GM04504 (cell line): ENCODE measurements around the gene PKN2.
A peak's percentile ranks its signal among the peaks of the same experiment; 100 is the strongest.

Experiments
- DNase-seq: peaks from one replicate; pipeline ENCODE4 v3.0.0-alpha.2; 2012; ENCODE audit warnings: low read depth

The PKN2 gene

DNA sequence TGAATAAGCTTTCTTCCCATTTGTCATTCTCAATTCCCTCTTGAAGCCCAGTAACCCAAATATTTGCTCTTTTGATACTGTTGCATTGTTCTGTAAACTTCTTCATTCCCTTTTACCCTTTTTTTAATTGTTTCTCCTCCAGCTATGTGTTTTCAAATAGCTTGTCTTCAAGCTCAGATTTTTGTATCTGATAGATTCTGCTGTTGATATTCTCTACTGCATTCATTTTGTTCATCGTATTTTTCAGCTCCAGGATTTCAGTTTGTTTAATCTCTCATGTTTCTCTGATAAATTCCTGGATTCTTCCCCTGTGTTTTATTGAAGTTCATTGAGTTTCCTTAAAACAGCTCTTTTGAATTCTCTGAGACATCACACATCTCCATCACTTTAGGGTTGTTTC is 51.8 kb downstream of the PKN2 start:
- no peak for DNase-seq

DNA sequence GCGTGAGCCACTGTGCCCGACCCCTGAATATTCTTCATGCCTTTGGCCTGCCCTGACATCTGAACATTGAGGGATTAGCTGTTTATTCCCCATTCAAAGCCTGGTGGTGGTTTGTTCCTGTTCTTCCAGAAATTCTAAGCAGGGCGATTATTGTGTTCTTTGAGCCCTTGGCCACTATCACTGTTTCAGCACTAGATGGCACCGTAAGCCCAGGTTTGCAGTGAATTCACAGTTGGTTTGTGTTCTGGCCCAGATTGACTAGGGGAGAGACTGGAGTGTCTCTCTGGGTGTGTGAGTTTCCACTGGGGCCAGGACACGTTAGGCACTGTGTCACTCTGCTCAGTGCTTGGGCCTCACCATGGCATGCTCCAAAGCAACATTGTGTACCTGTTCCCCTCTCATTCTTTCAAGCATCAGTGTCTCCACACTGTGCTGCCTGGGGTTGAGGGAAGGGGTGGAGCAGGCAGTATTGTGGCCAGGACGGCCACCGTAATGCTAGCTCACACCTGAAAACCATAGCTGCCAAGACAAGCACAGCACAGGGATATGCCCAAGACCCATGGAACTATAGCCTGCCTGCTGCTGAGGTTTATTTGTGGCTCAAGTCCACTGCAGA is 52.7 kb downstream of the PKN2 start:
- DNase-seq = peak; percentile 35

DNA sequence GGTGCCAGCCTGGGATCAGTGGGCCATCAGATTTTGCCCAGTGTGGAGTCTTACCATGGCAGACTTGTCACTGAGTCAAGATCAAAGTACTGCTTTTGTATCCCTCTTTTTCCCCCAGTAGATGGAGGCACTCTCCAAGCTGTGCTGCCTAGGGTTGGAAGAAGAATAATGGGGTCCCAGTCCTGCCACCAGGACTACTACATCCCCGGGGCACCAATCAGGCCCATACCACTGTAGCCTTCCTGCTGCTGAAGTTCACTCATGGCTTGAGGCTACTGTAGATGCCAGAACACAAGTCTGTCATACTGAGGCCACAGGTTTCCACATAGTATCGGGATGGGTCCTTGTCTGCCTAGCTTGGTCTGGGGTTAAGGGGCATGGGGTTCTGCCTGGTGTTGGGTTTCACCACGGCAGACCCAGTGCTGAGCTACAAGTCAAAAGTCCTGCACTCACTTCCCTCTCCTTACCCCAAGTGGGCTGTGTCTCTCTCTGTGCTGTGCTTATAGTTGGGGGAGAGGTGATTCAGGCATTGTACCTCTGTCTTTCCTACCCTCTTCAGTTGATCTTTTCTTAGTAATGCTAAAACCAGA is 53.4 kb downstream of the PKN2 start:
- no peak for DNase-seq

DNA sequence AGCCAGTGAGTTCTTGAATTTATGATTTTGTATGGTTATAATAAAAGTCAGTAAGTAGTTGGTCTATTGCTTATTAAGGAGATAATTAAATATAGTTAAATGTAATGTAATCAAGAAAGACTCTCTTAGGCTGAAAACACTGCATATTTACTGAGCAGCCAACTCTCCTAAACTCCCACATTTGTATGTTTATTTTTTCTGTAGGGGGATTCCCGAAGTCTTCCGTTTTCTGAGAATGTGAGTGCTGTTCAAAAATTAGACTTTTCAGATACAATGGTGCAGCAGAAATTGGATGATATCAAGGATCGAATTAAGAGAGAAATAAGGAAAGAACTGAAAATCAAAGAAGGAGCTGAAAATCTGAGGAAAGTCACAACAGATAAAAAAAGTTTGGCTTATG is 56.7 kb downstream of the PKN2 start:
- no peak for DNase-seq

DNA sequence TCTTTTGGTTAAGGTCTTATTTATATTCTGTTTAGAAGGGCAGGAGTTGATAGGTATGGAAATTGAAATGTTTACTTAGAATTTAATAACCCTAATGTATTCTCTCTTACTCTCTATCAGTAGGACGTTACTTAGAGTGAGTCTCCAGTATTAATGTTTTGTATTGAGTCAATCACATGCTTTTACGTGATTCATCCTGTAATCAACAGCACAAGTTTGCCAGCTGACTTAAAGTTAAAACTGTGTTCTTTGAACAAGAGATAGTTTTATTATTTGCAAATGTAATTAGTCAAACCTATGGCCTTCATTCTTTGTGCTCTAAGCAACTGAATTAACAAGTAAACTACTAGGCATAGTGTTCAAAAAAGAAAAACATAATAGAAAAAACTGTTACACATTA is 57.3 kb downstream of the PKN2 start:
- DNase-seq = peak; percentile 15

DNA sequence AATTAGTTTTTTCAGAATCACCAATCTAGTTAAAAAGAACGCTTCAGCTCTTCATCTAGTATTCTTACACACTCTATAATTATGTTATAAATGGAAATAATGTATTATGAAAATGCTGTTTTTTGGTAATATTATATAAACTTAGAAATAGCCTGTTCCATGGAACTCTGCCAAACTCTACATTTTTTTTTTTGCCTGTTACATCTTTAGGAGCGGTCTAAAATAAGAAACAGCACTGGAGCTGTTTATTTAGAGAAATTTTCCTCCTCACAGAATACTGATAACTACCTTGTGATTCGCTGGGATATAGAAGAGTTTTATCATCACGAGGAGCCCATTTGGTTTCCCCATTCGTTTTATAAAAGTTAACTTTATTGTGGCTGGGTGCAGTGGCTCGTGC is 58.5 kb downstream of the PKN2 start:
- DNase-seq = no peak

DNA sequence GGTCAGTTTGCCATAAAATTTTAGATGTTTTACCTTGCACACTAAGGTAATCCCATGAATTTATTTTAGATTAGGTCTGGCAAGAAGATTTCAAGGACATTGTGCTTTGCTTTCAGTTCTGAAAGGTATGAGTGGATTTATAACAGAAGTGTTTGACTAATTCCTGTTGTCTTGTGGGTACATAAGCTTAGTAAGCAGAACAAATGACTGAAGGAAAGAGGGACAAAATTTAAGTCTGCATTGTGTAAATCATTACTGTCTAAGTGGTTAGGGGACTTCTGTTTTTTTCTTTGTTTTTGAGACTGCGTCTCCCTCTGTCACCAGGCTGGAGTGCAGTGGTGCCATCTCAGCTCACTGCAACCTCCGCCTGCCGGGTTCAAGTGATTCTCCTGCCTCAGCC is 60.1 kb downstream of the PKN2 start:
- no peak for DNase-seq

DNA sequence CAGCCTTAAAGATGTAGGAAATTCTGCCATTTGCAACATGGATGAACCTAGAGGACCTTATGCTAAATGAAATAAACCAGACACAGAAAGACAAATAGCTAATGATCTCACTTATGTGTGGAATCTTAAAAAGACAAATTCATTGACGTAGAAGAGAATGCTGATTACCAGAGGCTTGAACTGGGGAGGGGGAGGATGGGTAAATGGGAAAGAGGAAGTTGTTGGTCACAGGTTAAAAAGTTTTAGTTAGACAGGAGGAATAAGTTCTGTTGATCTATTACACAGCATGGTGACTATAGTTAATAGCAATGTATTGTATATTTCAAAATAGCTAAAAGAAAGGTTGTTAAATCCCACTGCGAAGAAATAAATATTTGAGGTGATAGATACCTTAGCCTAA is 62.8 kb downstream of the PKN2 start:
- no peak for DNase-seq

DNA sequence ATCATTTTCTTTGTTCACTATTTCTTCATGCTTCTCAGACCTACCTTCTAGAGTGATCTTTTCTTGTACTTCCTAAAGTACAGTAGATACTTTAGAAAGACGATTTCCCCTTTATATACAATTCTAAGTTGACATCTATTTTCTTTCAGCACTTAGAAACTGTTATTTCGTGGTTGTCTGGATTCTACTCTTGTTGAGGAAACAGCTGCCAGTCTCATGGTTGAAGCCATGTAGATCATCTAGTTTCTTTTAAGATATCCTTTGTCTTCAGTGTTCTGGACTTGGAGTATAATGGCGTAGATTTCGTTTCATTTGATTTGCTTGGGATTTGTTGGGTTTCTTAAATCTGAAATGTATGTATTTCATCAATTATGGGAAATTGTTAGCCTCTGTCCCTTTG is 67.6 kb downstream of the PKN2 start:
- no peak for DNase-seq

DNA sequence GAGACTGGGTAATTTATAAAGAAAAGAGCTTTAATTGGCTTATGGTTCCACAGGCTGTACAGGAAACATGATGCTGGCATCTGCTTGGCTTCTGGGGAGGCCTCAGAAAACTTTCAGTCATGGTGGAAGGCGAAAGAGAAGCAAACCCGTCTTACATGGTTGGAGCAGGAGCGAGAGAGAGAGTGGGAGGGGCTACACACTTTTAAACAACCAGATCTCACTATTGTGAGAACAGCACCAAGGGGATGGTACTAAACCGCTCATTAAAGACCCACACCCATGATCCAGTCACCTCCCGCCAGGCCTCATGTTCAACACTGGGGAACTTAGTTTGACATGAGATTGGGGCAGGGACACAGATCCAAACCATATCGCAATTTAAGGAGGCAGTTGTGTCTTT is 69.4 kb downstream of the PKN2 start:
- no peak for DNase-seq

DNA sequence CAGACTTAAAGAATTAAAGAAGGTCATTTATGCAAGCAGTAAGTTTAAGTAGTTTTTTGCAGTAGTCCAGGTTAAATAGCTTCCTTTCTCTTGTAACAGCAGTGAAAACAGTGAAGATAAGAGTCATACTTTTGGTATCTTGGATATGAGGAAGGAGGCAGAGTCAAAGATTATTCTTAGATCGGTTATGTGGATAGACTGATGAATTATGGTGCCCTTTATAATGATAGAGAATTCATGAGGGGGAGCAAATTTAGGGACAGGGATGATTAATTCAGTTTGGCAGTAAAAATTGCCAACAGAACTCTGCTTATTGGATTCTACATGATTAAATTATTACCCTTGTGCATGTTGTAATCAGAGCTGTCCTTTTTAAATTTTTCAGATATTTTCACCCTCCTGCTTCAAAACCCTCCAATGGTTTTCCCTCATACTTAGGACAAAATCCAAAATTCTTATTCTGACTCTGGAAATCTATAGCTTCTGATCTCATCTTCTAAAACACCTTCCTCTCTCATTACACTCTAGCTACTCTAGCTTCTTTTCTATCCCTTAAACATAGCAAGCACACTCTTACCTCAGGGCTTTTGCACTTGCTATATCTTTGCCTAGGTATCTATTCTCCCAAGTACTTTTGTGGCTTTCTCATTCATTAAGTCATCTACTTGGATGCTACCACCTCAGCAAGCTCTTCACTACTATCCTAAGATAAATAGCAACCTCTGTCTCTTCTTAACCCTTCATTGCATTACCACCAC is 79.8 kb downstream of the PKN2 start:
- DNase-seq = peak; percentile 27

DNA sequence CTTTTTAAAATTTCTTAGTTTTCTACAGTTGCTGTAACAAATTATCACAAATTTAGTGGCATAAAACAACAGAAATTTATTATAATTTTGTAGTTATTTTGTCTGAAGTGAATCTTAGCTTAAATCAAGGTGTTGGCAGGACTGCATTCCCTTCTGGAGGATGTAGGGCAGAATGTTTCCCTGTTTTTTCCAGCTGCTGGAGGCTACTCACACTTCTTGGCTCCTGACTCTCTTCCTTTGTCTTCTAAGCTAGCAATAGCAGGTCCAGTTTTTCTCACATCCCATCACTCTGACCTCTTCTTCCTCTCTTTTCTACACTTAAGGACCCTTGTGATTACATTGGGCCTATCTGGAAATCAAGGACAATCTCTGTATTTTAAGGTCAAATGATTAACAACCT is 84.1 kb downstream of the PKN2 start:
- DNase-seq = no peak

DNA sequence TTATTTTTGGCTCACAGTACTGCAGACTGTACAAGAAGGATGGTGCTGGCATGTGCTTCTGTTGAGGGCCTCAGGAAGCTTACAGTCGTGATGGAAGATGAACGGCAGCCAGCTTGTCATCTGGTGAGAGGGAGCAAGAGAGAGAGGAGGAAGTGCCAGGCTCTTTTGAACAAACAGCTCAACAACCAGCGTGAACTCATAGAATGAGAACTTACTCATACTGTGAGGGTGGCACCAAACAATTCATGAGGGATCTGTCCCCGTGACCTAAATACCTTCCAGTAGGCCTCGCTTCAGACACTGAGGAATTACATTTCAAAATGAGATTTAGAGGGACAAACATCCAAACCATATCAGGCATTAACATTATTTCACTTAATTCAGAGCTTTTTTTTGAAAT is 84.7 kb downstream of the PKN2 start:
- DNase-seq = no peak

DNA sequence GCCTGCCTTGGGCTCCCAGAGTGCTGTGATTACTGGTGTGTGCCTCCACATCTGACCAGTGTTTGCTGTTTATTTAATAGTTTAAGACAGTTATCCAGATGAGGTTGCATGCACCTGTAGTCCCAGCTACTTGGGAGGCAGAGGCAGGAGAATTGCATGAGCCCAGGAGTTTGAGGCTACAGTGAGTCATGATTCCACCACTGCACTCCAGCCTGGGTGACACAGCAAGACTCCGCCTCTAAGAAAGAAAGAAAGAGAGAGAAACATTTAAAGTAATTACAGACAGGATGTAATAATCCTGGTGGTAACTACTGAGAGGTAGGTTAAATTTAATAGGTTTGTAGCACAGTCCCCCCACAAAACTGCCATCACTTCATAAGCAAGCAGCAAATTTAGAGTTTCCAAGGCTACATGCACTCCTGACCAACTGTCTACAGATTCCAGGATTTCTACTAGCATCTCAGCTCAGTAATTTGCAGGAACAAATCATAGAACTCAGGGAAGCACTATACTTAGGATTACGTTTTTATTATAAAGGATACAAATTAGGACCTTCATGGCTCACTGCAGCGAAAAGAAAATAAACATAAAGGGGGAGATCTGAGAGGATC is 89.6 kb downstream of the PKN2 start:
- DNase-seq = peak; percentile 14

DNA sequence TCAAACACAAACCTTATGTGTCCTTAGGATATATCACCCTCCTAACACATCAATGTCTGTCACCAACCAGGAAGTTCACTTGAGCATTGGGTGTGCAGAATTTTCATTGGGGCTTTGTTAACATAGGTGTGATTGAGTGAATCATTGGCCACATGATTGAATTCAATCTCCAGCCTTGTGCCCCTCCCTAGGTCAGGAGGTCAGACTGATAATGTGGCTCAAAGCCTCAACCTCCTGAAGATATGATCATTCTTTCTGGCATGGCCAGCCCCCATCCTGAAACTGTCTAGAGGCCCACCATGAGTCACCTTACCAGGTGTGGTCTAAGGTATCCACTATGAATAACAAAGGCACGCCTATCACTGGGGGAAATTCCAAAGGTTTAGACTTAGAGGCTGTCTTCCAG is 90.1 kb downstream of the PKN2 start:
- no peak for DNase-seq

DNA sequence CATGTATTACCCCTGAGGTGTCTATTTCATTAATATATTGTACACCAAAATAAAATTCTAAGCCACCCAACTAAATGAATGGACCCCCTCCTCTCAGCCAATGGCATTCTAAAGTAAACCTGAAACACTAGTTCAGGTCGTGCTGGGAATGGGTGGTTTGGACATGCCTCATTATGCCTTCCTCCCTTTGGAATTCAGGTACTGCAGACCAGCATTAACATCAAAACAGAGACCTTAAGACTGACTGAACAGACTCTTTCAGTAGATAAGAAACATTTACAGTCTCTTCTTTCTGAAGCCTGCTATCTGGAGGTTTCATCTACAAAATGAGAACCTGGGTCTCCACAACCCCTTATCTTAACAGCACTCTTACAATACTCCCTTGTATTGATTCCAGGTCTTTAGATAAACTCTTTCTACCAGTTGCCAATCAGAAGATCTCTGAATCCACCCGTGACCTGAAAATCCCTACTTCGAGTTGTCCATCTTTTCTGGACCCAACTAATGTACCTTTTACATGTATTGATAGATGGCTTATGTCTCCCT is 93.6 kb downstream of the PKN2 start:
- DNase-seq = no peak

DNA sequence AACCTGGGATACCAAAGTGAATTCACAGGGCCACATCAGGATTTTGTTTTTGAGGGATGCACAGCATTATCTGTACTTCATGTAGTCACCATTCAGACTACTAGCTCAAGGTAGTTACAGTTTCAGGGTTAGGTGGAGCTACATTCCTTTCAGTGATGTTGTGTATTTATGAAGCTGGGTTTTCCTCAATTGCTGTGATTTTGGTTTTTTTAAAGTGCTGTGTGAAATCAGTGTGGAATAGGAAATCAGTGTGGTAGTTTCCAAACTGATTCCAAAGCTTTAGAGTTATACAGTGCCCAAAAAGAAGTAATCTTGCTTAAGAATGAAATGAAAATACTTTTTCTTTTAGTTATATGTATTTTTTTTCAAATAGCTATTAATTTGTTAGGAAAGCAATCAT is 95.8 kb downstream of the PKN2 start:
- DNase-seq = no peak

DNA sequence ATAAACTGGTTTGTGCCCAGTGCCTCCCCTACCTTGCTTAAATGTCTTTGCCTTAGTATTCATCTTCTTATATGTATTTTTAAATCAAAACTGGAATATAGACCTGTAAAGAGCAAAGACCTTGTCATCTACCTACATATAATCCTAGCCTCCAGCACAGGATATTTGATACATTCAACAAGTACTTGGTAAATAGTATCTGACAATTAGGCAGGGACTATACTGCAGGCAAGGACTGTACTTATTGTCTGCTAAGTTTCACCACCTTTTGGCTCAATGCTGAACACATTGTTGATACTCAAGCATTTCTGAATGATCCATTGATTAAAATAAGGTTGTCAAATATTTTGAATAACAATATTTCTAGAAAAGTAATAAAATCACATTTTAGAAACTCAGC is 96.4 kb downstream of the PKN2 start:
- no peak for DNase-seq

DNA sequence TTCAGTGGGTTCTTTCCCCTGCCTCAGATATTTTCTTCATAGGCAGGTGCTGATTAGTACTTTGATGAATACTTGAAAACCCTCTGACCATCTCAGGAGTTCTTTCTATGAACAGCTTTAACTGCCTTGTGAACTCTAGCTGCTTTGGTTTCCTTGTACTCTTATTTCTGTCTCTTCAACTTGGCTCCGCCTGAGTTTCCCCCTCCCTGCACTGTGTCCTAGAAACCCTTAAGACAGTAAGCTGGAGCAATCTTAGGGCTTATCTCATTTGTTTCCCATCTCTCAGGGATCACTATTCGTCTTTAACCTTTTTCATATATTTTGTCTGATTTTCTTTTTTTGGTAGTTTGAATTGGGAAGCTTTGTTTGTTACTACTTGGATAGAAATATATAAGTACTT is 99.1 kb downstream of the PKN2 start:
- no peak for DNase-seq

DNA sequence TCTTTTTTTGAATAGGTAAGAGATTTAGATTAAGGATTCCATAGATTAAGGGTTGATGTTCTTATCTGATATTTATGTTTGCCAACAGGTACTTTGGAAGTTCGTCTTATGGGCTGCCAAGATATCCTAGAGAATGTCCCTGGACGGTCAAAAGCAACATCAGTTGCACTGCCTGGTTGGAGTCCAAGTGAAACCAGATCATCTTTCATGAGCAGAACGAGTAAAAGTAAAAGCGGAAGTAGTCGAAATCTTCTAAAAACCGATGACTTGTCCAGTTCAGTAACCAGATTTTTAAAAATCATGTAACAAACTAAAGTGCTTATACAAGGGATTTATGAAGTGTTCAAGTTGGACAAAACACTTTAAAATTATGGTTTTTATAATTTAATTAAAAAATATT is 100.5 kb downstream of the PKN2 start:
- no peak for DNase-seq

DNA sequence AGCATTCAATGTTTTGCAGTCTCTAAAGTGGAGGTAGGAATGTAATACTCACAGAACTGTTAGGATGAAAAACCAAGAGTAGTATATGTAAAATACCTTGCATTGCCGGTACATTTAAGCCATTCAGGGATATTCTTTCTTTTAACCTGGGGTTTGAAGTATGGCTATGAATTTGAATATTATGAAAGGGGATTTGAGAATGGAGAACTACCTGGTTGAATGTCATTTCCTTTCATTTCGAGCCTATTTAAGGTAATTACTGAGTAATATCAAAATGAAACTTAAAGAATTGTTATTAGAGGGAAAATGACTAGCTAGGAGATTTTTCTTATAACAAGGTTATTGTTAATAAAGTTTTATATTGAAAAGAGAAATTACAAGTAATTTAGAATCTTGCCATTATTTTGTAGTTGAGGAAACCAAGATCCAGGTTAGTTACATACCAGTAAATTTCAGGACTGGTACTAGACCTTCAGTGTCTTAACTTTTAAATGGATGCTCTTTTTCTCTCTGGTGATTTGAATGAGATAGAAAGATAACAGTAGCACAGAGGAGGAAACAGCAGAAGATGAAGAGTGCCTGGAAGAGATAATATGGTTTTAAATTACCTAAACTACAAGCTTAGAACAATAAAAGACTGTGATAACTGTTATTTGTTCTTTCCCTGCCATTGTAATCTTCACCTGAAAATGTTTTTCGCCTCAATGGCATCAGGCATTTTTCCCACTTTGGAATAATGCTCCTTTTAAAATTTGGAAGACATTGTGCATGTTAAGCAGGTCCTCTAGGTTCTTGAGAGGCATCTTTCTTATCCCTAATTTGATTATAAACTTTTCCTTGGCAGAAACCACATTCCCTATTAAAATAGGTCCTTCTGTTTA is 103.2 kb downstream of the PKN2 start:
- no peak for DNase-seq

DNA sequence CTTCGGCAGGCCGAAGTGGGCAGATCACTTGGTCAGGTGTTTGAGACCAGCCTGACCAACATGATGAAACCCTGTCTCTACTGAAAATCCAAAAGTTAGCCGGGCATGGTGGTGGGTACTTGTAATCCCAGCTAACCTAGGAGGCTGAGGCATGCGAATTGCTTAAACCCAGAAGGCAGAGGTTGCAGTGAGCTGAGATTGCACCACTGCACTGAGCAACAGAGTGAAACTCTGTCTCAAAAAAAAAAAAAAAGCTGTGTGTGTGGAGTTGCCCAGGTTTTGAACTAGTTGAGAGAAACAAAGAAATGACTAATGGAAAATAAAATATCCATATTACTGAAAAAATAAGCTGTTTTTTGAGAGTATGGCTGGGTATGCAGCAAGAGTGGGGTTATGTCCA is 107.1 kb downstream of the PKN2 start:
- no peak for DNase-seq
